Activated T-cell treated with anti-CD3 and anti-CD28 coated beads for 24 hours (primary cell): ENCODE data around the gene SCAP.
"Not testable (repeated sequence)": the region's sequence is repeated elsewhere in the genome, so short reads cannot be mapped to it uniquely, and the experiment has no call there.

Source experiments
- DNase-seq: peaks from one replicate; pipeline ENCODE4 v3.0.0-alpha.2; 2020; ENCODE audit warnings: low read depth

SCAP gene

GRCh38 chr3:47394140-47394870 lies 81.4 kb downstream of the SCAP start:
- no peak for DNase-seq

- no peak for DNase-seq
Observed at GRCh38 chr3:47392933-47393332, 82.8 kb downstream of the SCAP start.

GRCh38 chr3:47385796-47386195 lies 89.9 kb downstream of the SCAP start:
- no peak for DNase-seq

- no peak for DNase-seq
Observed at GRCh38 chr3:47385007-47385406, 90.7 kb downstream of the SCAP start.

DNA sequence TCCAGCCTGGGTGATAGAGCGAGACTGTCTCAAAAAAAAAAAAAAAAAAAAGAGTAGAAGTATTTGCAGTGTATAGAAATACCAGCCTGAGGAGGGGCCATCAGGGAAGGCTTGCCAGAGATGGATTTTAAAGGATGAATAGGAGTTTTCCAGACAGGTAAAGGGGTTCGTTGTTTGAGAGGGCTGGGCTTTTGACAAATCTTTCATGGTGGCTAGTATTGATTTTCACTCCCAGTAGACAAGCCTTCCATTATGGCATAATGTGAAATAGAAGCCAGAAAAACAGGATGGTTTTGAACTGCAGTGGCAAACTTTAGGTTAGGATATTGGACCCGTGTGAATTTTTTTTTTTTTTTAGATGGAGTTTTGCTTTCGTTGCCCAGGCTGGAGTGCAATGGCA lies 91.3 kb downstream of the SCAP start:
- DNase-seq = no peak

DNA sequence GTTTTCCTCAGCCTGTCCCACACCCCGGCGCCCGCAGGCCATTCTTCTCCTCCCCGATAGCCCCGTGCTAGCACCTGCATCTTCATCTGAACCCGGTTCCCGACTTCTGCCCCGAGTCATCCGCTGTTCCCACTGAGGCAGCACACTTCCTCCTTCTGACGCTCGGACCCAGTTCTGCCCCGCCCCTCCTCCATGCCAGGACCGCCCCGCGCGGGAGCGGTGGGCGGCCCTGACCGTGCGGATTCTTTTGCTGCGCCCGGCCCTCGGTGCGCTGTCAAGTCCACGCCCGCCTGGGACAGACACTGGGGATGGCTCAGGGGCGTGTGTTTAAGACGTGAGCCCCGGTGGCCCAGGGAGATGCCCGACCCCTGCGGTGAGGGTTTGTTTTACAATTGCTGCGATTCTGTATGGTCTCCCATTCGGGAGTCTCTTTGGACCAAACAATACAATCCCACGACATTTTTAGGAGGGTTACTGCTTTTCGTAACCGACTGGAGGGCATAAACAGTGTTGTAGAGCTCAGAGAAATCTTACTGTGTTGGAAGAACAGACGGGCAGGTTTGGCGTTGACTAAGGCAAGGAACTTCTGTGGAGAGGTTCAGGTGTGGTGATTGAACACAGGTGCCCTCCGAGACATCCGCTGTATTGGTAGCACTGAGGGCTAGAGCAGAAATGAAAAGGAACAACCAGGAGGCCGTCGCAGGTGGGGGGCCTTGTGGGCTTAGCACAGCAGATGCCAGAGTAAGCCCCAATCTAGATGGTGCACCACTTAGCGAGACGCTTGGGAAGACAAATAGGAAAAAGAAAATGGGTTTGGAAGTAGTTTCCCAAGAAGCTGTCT lies 94.2 kb downstream of the SCAP start:
- peak; percentile 75 for DNase-seq

- peak; percentile 99 for DNase-seq
Observed at GRCh38 chr3:47380601-47381316, 95.0 kb downstream of the SCAP start, which contains the start of gene PTPN23. PTPN23 (plus strand) TSS chr3:47381021; CDS start chr3:47381097, 76 bp downstream.

- DNase-seq = no peak
Observed at GRCh38 chr3:47380026-47380600, 95.6 kb downstream of the SCAP start.

DNA sequence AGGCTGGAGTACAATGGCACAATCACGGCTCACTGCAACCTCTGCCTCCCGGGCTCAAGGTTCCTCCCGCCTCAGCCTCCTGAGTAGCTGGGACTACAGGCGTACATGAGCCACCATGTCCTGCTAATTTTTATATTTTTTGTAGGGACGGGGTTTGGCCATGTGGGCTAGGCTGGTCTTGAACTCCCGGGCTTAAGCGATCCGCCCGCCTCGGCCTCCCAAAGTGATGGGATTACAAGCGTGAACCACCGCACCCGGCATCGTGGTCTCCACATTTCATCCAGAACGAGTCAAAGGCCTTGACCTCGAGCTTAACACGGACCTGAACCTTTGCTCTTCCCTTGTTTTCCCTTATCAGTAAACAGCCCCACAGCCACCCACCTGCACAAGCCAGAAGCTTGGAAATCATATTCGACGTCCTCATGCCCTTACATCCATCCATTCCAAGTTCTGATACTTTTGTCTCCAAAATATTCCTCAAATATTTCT lies 96.3 kb downstream of the SCAP start:
- no peak for DNase-seq

DNA sequence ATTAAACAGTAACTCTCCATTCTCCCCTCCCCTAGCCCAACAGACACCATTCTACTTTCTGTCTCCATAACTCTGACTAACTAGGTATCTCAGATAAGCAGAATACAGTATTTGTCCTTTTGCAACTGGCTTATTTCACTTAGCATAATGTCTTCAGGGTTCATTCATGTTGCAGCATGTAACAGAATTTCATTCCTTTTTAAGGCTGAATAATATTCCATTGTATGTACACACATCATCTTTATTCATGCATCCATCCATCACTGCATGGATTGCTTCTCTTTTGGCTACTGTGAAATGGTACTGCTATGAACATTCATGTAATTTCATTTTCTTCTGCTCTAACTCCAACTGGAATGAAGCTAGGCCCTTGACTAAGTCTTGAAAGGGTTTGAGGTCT lies 96.9 kb downstream of the SCAP start:
- no peak for DNase-seq

DNA sequence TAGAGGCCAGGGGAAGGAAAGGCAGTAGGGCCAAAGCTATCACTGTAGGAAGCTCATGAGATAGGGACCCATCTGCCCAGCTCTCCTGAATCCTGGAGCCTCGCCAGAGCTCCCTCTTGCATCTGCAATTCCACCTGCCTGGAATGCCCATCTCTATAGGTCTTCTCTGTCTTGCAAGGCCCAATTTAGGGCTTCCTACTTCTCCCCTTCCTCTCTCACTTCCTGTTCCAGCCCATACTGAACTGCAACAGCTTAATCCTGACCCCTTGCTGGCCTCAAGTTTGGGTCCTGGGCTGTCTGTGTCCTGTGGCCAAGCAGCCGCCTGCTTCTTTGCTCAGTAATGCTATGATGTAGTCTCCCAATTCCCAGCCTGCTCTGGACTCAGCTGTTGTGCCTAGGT lies 98.6 kb downstream of the SCAP start:
- no peak for DNase-seq

- DNase-seq = no peak
Observed at GRCh38 chr3:47376393-47376792, 99.3 kb downstream of the SCAP start.

- no peak for DNase-seq
Observed at GRCh38 chr3:47374587-47374986, 101.2 kb downstream of the SCAP start.

DNA sequence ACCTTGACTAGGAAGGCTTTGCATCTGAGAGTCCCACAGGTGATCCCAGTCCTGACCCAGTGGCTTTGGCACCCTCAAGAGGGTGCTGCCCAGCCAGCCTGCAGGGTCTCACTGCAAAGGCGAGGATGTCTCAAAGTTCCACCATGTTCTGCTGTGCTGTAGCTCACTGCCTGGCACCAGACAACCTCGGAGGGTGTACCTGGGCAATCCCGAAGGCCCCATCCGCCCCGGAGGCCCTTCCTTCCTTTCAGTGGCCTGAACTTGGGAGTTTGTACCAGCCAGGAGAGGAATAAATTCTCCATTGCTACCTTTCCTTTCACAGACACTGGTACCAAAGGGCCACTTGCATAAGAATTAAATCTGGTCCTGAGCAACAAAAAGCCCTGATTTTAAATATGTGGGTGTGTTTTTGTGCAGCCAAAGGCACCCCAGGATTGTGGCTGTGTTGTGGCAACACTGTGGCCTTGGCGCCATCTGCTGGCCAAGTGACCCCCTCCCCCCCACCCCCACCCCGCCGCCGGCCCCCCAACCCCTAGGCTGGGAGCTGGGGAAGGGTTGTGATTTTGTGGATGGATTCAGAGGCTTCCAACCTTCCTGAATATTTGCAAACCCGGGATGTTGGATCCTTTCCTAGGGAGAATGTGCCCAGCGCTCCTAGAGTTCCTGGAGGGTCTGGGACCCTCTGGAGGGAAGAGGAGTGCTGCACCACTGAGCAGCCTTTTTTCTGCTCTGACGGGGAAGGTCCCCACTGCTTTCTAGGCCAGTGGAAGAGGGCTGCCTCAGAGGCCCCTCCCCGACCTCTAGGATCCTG lies 104.6 kb downstream of the SCAP start:
- DNase-seq = peak; percentile 4

GRCh38 chr3:47370020-47370419 lies 105.7 kb downstream of the SCAP start:
- not testable (repeated sequence) for DNase-seq

DNA sequence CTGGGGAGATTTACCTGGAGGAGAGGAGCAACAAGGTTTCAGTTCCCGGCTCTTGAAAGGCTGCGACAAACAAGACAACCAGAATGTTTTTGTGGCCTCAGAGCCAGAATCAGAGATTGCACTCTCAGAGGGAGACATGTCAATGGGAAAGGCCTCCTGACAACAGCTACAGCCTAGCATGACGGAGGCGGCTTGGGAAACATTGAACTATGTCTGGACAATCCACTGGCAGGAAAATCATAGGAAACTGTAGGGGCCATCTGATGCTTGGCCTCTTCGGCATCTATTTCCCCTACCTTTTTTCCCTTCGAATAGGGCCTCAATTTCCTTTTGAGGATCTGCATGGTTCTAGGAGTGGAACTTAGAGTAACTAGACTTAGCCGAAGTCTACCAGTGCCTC lies 108.1 kb downstream of the SCAP start:
- DNase-seq = no peak

DNA sequence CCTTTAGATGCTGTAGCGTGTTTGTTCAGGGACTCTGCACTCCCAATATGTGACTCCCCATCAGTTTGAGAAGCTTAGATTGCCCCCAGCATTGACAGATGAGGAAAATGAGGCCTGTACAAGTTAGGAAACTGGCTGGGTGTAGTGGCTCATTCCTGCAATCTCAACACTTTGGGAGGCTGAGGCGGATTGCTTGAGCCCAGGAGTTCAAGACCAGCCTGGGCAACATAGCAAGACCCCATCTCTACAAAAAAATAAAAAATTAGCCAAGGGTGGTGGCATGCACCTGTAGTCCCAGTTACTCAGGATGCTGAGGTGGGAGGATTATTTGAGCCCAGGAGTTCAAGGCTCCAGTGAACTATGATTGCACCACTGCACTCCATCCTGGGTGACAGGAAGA lies 108.9 kb downstream of the SCAP start:
- DNase-seq = no peak

DNA sequence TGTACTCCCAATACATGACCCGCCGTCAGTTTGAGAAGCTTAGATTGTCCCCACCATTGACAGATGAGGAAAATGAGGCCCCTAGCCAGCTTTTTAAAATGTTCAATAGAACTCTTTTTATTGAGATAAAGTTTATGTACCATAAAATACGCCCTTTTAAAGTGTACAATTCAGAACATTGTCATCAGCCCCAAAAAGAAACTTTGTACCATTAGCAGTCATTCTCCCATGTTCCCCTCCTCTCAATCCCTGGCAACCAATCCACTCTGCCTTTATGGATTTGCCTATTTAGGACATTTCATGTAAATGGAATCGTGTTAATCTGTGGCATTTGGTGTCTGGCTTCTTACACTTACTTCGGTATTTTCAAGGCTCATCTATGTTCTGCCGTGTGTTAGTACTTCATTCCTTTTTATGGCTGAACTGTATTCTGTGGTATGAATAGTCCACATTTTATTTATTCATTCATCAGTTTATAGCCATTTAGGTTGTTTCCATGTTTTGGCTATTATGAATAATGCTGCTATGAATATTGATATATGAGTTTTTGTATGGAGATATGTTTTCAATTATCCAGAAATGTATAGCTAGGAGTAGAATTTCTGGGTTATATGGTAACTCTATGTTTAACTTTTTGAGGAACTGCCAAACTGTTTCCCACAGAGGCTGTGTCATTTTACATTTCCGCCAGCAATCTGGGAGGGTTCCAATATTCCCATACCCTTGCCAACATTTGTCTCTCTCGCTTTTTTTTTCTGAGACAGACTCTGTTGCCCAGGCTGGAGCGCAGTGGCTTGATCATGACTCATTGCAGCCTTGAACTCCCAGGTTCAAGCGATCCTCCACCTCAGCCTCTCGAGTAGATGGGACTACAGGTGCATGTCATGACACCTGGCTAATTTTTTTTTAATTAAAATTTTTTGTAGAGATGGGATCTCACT lies 110.3 kb downstream of the SCAP start:
- no peak for DNase-seq
